Retina (tissue), 1 donor: ENCODE results near the gene SLC51B.
"Not testable (repeated sequence)": the region's sequence is repeated elsewhere in the genome, so short reads cannot be mapped to it uniquely, and the experiment has no call there.

Source experiments
- DNase-seq: peaks from one replicate; pipeline ENCODE4 v3.0.0-alpha.2; 2016

SLC51B gene

DNA sequence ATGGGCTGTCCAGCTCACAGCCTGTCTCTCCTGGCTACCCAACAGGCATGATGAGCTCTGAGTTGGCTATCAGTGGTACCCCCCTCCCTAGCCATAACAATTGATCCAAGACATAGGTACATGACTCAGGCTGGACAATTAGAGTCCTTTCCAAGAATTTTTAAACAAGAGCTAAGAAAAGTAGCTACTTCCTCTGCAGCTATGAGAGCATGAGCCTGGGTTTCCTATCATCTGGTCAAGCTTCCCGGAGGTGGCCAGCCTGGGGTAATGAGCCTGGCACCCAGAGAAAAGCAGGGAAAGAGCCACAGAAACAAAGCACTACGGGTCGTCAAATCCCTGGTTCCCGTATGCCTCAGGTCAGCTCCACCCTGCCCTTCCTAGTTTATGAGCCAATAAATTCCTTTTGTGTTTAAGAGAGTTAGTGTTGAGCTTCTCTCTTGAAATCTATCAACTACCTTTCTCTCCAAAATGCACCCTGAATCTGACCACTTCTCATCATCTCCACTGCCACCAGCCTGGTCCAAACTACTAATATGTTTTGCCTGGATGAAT lies 2.3 kb upstream of the SLC51B start:
- no peak for DNase-seq

DNA sequence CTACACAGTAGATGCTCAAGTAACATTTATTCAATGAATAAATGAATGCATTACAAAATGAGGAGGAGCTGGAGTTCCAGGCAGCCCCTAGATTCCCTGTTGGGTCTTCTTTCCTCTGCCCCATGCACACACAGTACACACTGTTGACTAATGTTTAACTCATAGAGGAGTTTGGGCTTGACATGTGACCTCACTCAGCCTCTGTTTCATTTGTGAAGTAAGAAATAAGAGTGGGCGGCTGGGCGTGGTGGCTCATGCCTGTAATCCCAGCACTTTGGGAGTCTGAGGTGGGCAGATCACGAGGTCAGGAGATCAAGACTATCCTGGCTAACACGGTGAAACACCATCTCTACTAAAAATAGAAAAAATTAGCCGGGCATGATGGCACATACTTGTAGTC lies 969 bp upstream of the SLC51B start:
- DNase-seq: not testable (repeated sequence)

GRCh38 chr15:65048241-65048640 lies 3.1 kb downstream of the SLC51B start:
- DNase-seq: no peak

GRCh38 chr15:65049418-65049840 lies 4.2 kb downstream of the SLC51B start:
- peak; percentile 93 for DNase-seq

GRCh38 chr15:65050270-65050669 lies 5.1 kb downstream of the SLC51B start:
- no peak for DNase-seq

DNA sequence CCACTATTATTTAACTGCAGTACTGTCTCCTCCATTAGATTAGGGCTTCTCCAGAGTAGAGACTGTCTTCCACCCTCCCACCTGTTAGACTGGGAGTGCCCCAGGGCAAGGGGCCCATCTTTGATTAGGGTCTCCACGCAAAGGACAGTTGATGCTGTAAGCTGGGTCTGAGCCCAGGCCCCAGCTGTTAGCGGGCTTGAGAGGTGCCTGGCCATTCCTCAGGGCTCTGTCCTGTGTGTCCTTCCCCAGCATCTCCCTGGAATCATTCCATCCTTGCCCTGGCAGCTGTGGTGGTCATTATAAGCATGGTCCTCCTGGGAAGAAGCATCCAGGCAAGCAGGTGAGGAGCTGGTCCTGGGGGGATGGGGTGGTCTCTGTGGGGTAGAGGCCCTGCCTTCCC lies 6.1 kb downstream of the SLC51B start:
- no peak for DNase-seq

DNA sequence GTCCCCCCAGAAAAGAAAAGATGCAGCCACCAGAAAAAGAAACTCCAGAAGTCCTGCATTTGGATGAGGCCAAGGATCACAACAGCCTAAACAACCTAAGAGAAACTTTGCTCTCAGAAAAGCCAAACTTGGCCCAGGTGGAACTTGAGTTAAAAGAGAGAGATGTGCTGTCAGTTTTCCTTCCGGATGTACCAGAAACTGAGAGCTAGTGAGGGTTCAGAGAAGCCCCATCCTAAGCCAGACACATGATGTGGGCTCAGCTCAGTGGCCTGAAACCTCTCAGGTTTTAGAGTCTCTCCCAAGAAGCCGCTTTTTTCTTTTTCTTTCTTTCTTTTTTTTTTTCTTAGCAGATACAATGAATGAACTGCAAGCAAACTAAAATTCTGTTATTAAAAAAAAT lies 7.8 kb downstream of the SLC51B start:
- no peak for DNase-seq

DNA sequence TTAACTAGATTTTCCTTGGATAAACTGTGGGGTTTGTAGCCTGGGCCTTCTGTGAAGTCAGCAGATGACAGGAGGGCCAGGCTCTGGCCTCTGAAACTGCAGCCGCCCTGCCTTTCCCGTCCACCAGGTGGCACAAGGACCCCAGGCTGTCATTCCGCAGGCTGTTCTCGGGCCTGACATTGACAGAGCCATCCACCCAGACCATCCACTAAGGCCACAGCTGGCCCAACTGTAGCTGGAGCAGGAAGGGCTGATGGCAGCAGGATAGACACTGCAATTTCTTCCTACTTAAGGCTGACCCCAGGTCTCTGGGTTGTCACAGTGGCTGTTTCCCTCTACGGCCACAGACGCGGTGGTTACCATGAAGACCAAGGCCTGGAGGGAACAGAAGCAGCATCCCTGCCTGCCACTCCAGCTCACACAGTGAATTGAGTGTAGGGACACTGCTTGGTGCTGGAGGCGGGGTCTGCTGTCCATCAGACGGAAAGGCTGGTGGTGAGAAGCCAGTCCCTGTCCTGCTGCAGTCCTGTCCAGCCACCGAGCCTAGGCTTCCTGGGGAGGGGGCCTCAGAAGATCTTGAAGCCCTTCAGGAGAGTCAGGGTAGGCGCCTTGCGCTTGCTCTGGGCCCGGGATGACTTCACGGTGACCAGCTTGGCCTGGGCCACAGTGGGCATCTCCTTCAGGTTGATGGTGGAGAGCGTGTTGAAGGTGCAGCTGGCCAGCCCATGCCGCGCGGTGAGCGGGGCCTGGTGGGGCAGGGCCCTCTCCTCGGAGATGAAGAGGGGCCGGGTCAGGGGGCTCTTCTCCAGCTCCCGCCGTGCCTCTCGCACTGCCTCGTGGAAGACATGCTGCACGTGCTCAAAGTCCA lies 9.4 kb downstream of the SLC51B start:
- DNase-seq: peak; percentile 90

GRCh38 chr15:65055201-65055870 lies 10.1 kb downstream of the SLC51B start:
- DNase-seq: no peak

DNA sequence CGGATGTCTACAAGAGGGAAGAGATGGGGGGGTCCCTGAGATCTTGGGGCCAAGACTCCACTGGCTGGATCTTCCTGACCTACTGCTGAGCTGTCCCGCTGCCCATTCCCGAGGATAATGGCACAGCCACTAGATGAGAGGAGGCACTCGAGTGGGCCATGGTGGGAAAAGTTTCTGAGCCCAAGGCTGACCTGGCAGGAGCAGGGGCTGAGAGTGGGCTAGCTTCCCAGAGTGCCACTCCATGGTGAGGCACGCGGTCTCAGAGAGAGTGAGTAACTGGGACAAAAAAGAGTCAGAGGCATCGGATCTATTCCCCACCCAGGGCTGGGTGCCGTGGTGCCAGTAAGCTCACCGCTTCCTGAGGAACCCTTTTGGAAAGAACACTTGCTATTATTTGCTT lies 10.9 kb downstream of the SLC51B start:
- DNase-seq: no peak

DNA sequence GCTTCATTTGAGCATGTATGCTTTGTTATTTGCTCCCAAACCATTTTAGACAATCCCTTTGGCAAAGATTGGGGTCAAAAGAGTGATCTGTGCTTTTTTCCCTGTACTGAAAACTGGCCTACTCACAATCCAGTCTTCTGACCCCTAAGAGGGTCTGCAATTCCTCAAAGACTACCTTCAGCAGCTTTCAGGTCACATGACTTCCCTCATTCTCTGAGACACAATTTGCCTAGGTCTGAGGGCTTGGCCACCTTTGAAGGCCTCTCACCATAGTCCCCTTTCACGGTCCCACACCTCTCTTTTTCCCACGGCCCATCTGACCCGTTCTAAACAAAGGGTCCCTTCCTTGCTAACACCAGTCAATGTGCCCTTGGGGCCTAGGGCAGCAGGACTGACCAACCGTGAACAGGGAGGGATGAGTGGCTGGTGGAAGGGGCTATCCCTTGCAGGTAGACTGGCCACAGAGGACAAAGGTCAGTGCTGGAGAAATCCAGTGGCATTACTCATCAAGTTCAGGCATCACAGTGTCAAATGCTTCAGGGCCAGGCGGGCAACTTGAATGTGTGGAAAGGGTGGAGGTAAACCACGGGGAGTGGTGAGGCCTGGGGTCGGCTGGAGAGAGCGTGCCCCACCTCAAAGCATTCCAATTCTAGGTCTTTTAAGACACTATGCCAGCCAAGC lies 11.8 kb downstream of the SLC51B start:
- DNase-seq: no peak

- DNase-seq: no peak
These were observed 12.4 kb downstream of the SLC51B start for GRCh38 chr15:65057549-65057940.

- DNase-seq: no peak
These were observed 13.5 kb downstream of the SLC51B start for GRCh38 chr15:65058394-65059368.

DNA sequence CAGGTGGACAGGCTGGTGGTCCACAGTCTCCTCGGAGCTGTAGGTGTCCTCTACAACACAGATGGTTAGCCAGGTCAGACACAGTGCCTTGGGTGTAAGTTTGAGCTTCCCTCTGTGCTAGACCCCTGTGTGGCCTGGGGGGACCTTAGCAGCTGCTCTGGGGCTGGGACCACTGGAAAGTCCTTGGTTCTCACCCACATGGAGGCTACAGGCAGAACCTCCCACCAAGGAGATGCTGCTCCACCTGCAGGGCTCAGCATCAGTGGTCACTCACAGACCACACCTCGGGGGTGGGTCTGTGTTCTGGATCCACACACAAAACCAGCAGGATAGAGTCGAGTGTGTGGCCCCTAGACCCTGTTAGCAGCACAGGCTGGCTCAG lies 14.2 kb downstream of the SLC51B start:
- no peak for DNase-seq

DNA sequence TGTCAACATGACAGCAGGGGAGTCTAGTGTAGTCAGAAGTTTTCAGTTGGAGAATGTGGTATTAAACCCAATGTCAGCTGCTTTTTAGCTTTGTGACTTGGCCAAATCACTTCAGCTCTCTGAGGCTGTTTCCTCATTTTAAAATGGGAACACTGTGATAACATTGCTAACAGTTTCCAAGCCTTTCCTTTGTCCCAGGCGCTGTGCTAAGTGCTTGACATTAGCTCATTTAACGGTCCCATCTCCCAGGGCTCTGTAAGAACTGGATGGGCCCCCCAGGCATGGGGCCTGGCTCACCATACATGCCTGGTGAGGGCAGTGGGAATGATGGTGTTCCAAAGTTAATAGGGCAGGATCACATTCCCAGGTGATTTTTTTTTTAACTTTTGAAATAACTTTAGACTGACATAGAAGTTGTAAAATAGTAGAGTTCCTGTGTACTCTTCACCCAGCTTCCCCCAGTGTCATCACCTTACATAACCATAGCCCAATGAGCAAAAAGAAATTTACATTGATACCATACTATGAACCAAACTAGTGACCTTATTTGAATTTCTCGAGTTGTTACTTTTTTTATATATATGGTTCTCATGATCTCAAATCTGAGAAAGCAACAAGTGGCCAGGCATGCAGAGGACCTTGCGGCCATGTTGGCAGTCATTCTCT lies 14.9 kb downstream of the SLC51B start:
- DNase-seq: no peak

GRCh38 chr15:65060641-65061397 lies 15.6 kb downstream of the SLC51B start:
- DNase-seq: no peak

DNA sequence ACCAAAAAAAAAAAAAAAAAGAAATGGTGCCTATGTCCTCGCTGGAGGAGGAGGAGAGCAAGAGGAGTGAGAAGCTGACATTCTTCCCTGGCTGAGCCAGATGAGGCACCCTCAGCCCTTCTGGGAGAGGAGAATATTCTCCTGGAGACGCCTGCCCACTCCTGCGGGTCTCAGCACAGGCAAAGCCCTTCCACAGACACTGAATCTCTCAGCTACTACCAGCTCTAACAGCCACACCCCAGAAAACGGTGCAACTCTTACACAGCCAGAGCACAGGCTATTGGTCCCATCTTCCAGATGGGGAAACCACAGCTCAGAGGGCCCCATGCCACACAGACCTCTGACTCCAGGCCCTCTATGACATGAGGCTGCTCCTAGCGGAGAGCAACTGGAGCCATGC lies 16.9 kb downstream of the SLC51B start:
- DNase-seq: no peak

DNA sequence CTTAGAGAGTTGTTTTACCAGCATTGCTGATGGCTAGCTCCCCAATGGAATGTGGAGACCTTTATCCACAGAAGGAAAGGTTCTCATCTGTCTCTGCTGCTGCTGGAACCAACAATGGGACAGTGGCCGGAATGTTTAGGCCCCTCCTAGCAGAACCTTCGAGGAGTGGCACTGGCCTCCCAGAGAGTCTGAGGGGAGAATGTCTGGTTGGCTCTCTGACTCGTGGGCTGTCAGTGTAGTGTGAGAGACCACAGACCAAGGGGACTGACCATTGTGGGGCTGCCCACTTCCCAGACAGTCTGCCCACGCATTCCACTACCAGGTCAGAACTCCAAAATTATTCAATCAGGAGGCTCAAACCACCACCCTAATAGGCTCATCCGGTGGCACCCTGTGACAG lies 17.5 kb downstream of the SLC51B start:
- no peak for DNase-seq

- DNase-seq: no peak
These were observed 20.9 kb downstream of the SLC51B start for GRCh38 chr15:65066001-65066634.

GRCh38 chr15:65066635-65067316 lies 21.6 kb downstream of the SLC51B start:
- no peak for DNase-seq
